ENCODE data around the gene MRPL27.

Gene MRPL27

GRCh38 chr17:50382931-50383330 lies 9.9 kb upstream of the MRPL27 start:
- no peak for DNase-seq (ENCODE audit: low read depth)

DNA sequence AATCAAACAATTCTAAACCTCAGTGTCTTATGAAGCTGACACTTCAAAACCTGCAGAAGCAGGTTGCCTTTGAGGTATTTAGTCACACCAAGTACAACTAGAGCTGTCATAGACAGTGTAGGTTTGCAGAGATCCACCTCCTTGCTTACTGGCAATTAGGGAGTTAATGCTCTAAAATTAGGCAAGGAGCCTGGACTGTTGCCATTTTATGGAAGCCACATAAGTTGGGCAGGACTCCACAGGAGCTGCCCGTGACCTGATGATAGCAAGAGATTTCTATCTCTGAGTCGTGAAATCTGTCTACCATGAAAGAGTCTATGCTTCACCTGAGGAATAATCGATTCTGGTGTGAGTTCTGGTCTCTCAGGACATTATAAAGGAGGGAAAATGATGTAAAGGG lies 8.9 kb upstream of the MRPL27 start:
- DNase-seq (ENCODE audit: low read depth): no peak

- DNase-seq (ENCODE audit: low read depth): no peak
Measured at GRCh38 chr17:50381260-50381815, 8.4 kb upstream of the MRPL27 start.

DNA sequence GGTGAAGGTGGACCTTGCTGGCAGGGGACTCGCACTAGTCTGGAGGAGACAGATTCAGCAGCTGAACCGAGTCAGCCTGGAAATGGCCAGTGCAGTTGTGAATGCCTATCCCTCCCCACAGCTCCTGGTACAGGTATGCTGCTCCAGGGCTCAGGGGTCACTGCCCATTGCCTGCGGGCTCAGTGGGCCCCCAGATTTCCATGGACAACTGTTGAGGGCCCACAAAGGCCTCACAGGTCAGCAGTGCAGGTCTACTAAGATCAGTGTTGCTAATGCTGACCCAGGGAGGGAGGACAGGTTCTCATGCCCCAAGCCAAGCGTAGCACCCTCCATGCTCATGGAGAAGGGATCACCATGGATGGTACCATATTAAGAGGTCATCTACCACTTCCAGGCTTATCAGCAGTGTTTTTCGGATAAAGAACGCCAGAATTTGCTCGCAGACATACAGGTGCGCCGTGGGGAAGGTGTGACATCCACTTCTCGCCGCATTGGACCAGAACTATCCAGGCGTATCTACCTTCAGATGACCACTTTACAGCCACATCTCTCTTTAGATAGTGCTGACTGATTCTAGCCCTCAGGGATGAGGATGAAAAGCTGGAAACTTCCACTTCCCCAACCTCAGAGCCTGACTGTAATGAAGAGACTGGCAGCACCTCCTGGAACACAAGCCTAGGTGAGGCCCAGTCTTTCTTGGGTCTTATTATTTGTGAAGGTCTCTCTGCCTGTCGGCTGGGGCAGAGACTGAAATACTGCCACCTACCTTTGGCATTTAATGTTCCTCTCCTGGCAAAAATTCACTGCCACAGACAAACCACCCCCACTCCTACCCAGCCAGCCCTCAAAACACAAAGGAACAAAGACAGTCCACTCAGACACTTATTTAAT lies 7.6 kb upstream of the MRPL27 start:
- DNase-seq (ENCODE audit: low read depth): no peak

GRCh38 chr17:50379351-50380132 lies 6.6 kb upstream of the MRPL27 start:
- DNase-seq (ENCODE audit: low read depth): no peak

GRCh38 chr17:50375858-50376538 lies 3.0 kb upstream of the MRPL27 start:
- DNase-seq (ENCODE audit: low read depth): no peak

- DNase-seq (ENCODE audit: low read depth): no peak
Measured at GRCh38 chr17:50373705-50374104, 721 bp upstream of the MRPL27 start.

GRCh38 chr17:50372222-50372757 lies 694 bp downstream of the MRPL27 start:
- no peak for DNase-seq (ENCODE audit: low read depth)

DNA sequence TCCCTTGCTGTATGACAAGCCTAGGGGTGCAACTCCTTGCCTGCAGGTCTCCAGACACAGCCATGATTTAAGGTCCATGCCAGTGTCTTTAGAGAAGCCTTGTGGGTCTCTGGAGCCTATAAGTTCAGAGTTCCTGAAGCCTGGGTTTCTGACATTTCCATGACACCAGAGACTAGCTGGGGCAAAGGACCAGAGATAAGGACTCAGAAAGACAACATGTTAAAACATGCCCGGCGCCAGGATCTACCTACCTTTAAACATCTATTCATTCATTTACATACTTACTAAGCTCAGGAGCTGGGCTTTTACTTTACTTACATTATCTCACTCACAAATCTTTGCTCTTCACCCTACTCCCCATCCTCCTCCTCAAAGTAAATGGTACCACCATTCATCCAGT lies 1.5 kb downstream of the MRPL27 start:
- DNase-seq (ENCODE audit: low read depth): no peak

DNA sequence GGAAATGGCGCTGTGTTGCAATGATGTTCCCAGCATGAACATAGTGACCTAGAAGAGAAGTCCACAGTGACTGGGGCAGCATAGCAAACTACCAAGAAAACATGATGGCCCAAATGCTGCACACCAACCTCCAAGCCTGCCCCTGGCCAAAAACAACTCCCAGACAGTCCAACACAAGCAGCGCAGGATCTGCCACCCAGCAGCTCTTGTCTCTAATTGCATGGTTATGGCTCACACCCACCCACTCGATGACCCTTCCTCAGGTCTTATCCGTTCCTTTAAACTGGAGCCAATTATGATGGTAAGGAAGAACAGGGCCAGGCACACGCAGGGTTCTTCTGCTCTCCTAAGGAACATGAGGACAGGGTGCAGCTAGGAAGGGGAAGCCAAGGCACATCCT lies 2.9 kb downstream of the MRPL27 start:
- no peak for DNase-seq (ENCODE audit: low read depth)

DNA sequence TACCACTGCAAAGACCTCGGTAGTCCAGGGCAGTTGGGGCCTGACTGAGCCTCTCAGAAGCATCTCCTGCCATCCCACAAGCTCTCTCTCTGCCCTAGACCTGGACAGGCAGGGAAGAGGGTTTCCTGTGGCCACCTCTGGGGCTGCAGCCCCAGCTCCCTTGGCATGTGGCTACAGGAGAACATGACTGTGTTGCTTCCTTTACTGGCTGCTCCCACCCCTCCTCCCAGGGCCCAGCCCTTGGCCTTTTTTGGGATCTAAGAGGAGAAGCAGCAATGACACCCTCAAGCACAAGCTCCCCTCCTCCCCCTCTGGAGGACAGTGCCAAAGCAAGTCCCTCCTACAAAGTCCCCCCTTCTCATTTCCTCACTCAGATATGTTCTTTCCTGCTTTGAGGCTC lies 5.6 kb downstream of the MRPL27 start:
- DNase-seq (ENCODE audit: low read depth): no peak

DNA sequence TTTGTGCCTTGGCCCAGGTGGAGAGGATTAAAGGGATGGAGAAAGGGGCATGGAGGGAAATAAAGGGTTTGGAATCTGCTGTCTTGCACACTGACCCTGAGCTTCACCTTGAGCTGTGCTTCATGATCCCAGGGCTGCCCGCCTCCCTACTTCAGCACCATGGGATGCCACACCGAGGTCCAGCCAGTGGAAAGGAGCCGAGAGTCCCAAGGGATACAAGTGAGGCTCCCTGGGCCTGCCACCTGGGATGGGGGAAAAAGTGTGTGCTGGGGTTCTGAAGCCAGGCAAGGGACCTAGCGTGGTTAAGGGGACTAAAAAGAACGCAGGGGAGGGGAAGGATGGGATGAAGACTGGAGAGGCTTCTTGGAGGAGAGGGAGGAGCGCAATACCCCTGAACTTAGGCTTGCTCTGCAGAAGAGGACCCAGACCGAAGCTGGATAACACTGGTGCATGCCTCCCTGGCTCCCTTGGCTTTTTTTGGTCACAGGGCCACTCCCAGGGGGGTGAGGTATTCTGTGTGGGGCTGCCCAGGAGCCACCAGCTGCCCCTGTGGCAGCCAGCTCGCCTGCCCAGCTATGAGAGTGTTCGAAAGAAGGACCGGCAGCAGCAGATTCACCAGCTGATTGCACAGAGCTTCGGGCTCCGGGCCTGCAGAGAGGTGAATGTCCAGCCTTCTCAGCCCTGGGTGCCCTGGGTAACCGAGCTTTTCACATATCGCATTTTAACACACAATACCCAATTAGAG lies 7.2 kb downstream of the MRPL27 start:
- DNase-seq (ENCODE audit: low read depth): no peak

GRCh38 chr17:50365165-50365564 lies 7.8 kb downstream of the MRPL27 start:
- no peak for DNase-seq (ENCODE audit: low read depth)

DNA sequence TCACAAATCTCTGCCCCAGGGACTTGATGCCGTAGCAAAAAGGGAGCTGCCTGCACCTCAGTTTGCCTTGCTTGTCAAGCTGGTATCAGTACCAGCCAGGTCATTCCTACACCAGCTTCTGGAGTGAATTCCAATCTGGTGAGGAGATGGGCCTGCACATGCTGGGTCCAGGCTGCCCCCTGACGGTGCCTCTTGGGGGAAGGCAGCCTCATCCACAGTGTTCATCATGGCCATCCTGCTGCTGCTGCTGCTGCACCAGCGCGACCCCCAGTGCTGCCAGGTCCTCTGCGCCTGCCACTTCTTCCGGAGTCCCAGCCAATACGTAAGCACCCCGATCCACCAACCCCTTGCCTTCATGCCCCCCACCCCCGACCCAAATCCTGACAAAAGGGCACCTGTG lies 8.3 kb downstream of the MRPL27 start:
- DNase-seq (ENCODE audit: low read depth): no peak

- no peak for DNase-seq (ENCODE audit: low read depth)
Measured at GRCh38 chr17:50364061-50364458, 8.9 kb downstream of the MRPL27 start.

GRCh38 chr17:50363217-50364060 lies 9.5 kb downstream of the MRPL27 start:
- no peak for DNase-seq (ENCODE audit: low read depth)

GRCh38 chr17:50362661-50363060 lies 10.3 kb downstream of the MRPL27 start:
- no peak for DNase-seq (ENCODE audit: low read depth)

- peak; percentile 43 for DNase-seq (ENCODE audit: low read depth)
Measured at GRCh38 chr17:50361561-50362480, 11.2 kb downstream of the MRPL27 start.

DNA sequence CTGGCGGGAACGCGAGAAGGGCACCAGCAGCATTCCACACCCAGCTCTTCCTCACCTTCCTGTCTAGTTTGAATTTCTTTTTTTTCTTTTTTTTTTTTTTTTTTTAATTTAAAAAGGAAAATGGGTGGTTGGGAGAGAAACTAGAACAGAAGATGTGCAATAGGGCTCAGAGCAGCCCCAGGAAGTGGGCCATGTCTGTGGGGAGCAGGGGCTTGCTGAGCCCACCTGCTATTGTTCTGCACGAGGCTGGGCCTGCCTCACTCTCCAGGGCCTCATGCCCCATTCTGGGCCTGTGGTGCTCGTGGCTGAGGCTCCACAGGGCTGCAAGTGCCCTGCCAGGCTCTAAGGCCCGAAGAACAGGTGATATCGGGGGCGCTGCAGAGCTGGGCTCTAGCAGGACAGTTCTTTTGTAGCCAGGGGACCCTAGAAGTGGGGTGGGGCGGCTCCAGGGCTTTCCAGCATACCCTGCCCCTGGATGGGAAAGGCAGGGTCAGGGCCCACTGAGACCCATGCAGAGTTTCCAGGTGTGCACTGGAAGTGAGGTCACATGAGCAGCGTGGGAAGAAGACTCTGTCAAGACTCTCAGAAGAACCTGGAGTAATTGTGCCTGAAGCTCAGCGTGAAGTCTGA lies 12.4 kb downstream of the MRPL27 start:
- DNase-seq (ENCODE audit: low read depth): no peak

Measured in stimulated activated CD4-positive, alpha-beta T cell treated with anti-CD3 and anti-CD28 coated beads, Interleukin-2, amount 100 ng/mL, for 4 hours (primary cell).